ENCODE data around the gene CDC25C. TPM values are rescaled to one million over a fixed set of nuclear protein-coding genes. Genes with fewer than 3 reads are reported as not detected.
A peak's percentile ranks its signal among the peaks of the same experiment; 100 is the strongest.

The CDC25C gene
- 0.16 and 8.9 TPM in 2 replicates for total RNA-seq (ENCODE audit: low replicate concordance)

DNA sequence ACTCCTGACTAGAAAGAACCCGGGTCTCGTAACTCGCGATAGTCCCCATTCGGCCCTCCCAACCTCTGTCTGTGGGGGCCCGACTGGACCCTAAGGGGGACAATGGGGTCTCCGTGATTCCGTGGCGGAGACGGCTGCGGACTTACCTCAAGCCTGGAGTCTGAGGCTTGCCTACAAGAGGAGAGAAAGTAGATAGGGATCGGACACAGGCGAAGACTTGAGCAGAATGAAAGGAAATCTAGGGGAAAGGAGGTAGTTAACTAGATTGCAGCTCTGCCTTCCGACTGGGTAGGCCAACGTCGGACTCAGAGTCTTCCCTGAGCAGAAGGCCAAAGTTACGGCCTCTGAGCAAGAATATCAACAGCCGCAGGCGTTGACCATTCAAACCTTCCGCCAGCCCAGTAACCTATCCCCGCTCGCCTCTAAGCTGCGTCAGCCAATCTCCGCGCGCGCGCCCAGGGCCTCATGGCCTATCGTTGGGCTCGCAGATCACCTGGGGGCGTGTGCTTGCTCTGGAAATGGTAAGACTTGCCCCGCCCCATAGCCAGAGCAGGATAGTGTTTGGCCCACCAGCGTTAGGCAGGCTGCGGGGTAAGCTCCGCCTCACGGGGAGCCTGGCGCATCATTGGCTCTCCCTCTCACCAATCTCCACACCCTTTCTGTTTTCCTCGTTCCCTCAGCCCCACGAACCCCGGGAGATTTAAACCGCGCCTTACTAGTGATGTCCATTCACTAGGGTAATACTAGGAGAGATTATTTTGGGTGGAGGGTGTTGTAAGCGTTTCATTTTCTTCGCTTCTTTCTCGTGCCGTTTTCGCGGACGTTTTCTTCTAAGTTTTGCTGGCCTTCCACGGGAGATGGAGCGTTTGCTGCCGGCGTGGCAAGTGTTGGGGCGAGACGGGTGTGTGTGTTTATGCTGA is at the start of gene CDC25C:
TSS of gene CDC25C (minus strand) at position 356 of the 920 bp plus-strand sequence. CDS start 624 bp downstream, outside the sequence.
- peak; percentile 99 for DNase-seq (ENCODE audit: low read depth)
- H3K4me3 ChIP-seq (ENCODE audit: low read depth, low read length), result peak within 1 kb of the TSS; percentile 83
- TF ChIP-seq, protein P1, sequence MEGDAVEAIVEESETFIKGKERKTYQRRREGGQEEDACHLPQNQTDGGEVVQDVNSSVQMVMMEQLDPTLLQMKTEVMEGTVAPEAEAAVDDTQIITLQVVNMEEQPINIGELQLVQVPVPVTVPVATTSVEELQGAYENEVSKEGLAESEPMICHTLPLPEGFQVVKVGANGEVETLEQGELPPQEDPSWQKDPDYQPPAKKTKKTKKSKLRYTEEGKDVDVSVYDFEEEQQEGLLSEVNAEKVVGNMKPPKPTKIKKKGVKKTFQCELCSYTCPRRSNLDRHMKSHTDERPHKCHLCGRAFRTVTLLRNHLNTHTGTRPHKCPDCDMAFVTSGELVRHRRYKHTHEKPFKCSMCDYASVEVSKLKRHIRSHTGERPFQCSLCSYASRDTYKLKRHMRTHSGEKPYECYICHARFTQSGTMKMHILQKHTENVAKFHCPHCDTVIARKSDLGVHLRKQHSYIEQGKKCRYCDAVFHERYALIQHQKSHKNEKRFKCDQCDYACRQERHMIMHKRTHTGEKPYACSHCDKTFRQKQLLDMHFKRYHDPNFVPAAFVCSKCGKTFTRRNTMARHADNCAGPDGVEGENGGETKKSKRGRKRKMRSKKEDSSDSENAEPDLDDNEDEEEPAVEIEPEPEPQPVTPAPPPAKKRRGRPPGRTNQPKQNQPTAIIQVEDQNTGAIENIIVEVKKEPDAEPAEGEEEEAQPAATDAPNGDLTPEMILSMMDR (IDR thresholded peaks at IDR 0.05; ENCODE audit: insufficient read depth, low read length), result no peak

DNA sequence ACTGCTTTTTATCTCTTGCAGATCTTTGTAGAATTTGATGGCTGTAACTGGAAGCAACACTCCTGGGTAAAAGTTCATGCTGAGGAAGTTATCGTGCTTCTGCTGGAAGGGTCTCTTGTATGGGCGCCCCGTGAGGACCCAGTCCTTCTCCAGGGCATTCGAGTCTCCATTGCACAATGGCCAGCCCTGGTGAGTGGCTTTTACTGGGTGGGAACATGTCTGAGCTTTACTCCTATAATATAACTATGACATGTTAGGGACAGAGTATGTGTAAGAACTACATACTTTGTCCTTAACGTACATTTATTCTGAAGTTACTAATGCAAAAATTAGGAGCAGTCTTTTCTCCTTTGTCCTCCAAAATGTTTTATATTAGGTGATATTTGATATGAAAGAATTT is 41.0 kb upstream of the CDC25C start:
- TF ChIP-seq, protein P1 (IDR thresholded peaks at IDR 0.05; ENCODE audit: insufficient read depth, low read length), result no peak
- H3K4me3 ChIP-seq (ENCODE audit: low read depth, low read length), result no peak overlapping the region
- DNase-seq (ENCODE audit: low read depth), result no peak

DNA sequence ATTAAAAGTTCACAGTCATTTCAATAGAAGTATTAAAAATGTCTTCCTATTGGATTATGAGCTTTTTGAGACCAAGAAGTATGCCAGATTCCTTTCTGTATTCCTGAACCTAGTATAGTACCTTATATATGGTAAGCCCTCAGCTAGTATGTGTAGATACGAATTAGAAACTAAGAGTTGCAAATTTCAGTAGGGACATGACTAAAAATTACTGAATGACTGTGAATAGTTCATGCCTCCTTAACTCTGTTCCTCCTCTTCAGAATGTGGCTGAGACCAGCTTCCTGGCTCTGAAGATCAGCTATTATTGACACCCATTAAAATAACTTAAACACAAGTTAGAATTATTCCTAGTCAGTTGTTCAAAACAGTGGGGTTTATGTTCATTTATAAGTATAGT is 40.6 kb upstream of the CDC25C start:
- TF ChIP-seq, protein P1 (IDR thresholded peaks at IDR 0.05; ENCODE audit: insufficient read depth, low read length), result no peak
- no peak overlapping the region for H3K4me3 ChIP-seq (ENCODE audit: low read depth, low read length)
- DNase-seq (ENCODE audit: low read depth), result no peak

DNA sequence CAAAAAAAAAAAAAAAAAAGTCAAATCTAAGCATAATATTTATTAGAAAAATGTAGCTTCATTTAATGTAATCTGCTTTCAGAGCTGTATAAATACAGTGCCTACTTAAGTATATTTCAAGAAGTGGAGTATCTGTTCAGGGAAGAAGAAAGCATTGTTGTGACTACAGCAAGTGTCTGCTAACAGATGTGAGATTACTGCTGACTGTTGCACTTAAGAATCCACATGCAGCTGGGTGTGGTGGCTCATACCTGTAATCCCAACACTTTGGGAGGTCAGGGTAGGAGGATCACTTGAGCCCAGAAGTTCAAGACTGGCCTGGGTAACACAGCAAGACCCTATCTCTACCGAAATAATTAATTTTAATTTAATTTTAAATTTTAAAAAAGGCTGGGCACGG is 39.9 kb upstream of the CDC25C start:
- TF ChIP-seq, protein P1 (IDR thresholded peaks at IDR 0.05; ENCODE audit: insufficient read depth, low read length), result no peak
- H3K4me3 ChIP-seq (ENCODE audit: low read depth, low read length), result no peak overlapping the region
- DNase-seq (ENCODE audit: low read depth), result no peak

DNA sequence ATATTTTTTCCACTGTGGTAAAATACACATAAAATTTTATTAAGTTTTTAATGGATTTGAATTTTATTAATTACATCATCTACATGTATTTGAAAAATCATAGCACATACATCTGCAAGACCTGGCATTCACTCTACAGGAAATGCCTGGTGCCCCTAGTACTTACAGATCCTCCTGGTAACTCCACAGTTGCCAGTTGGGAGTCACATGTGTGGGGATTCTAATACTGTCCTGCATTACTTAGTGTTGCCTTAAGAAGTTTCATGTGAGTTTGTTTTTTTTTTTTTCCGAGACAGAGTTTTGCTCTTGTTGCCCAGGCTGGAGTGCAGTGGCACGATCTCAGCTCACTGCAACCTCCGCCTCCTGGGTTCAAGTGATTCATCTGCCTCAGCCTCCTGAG is 38.9 kb upstream of the CDC25C start:
- no peak overlapping the region for H3K4me3 ChIP-seq (ENCODE audit: low read depth, low read length)
- TF ChIP-seq, protein P1 (IDR thresholded peaks at IDR 0.05; ENCODE audit: insufficient read depth, low read length), result no peak
- peak; percentile 40 for DNase-seq (ENCODE audit: low read depth)

DNA sequence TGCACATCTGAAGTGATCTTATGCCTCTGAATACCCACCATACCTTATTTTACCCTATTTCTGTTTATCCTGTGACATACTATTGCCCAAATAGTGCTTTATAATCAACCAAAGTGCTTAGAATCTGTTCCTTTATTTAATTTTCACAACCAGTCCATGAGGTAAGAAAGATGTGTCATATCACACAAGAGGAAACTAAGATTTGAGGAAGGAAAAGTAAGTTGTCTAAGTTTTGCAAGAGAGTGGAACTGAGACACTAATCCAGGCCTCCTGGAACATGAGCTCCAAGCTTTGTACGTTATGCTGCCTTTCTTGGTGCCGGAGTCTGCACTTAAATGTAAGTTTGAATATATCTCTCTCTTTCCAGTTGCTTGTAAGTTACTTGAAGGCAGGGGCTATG is 38.1 kb upstream of the CDC25C start:
- DNase-seq (ENCODE audit: low read depth), result no peak
- H3K4me3 ChIP-seq (ENCODE audit: low read depth, low read length), result no peak overlapping the region
- TF ChIP-seq, protein P1 (IDR thresholded peaks at IDR 0.05; ENCODE audit: insufficient read depth, low read length), result no peak

Measured in fibroblast of the aortic adventitia (primary cell).